GM23248 (cell line): ENCODE measurements around the gene MAMDC2. TPM values are rescaled to one million over a fixed set of nuclear protein-coding genes. Genes with fewer than 3 reads are reported as not detected.
A peak's percentile ranks its signal among the peaks of the same experiment; 100 is the strongest.

Source experiments
- DNase-seq: peaks from one replicate; pipeline ENCODE4 v3.0.0-alpha.2; 2015
- H2AFZ ChIP-seq: fragments of 200-600 bp; sonication (generic); 2 replicates; pipeline ENCODE4 v1.6.1; 2016; ENCODE audit warnings: antibody characterized with exemption
- H3F3A ChIP-seq: fragments of 200-600 bp; sonication (generic); 2 replicates; pipeline ENCODE4 v1.6.1; 2016; ENCODE audit warnings: mild to moderate bottlenecking, antibody characterized with exemption, mixed run types; ENCODE audit not compliant: insufficient read depth
- H3K27ac ChIP-seq: fragments of 200-600 bp; sonication (generic); 2 replicates; pipeline ENCODE4 v1.5.1; 2016; ENCODE audit warnings: mild to moderate bottlenecking
- H3K27me3 ChIP-seq: fragments of 200-600 bp; sonication (generic); replicated peaks from 2 replicates; pipeline ENCODE4 v1.6.1; 2016; ENCODE audit warnings: mild to moderate bottlenecking; ENCODE audit not compliant: insufficient read depth
- H3K36me3 ChIP-seq: fragments of 200-600 bp; sonication (generic); 2 replicates; pipeline ENCODE4 v1.6.1; 2016; ENCODE audit warnings: low read depth, mild to moderate bottlenecking
- H3K4me1 ChIP-seq: fragments of 200-600 bp; sonication (generic); 2 replicates; pipeline ENCODE4 v1.6.1; 2016; ENCODE audit warnings: mild to moderate bottlenecking; ENCODE audit not compliant: insufficient read depth
- H3K4me2 ChIP-seq: fragments of 200-600 bp; sonication (generic); one replicate; pipeline ENCODE4 v1.6.1; 2016; ENCODE audit warnings: mild to moderate bottlenecking; ENCODE audit not compliant: unreplicated experiment
- H3K4me3 ChIP-seq: fragments of 200-600 bp; sonication (generic); 2 replicates; pipeline ENCODE4 v1.5.1; 2016; ENCODE audit warnings: mild to moderate bottlenecking
- H3K79me2 ChIP-seq: fragments of 200-600 bp; sonication (generic); 2 replicates; pipeline ENCODE4 v1.6.1; 2016; ENCODE audit warnings: mild to moderate bottlenecking; ENCODE audit not compliant: insufficient read depth
- H3K9ac ChIP-seq: fragments of 200-600 bp; sonication (generic); 2 replicates; pipeline ENCODE4 v1.6.1; 2016; ENCODE audit warnings: mild to moderate bottlenecking
- H3K9me2 ChIP-seq: fragments of 200-600 bp; sonication (generic); 2 replicates; pipeline ENCODE4 v1.6.1; 2016; ENCODE audit warnings: mixed run types, mild to moderate bottlenecking, moderate library complexity; ENCODE audit not compliant: insufficient read depth
- H3K9me3 ChIP-seq: fragments of 200-600 bp; sonication (generic); one replicate; pipeline ENCODE4 v1.6.1; 2017; ENCODE audit warnings: low read depth
- H4K20me1 ChIP-seq: fragments of 200-600 bp; sonication (generic); 2 replicates; pipeline ENCODE4 v1.6.0; 2016; ENCODE audit not compliant: insufficient read depth
- EZH2 ChIP-seq: fragments of 200-600 bp; sonication (generic); IDR thresholded peaks from 2 replicates; pipeline ENCODE4 v1.6.1; 2018; ENCODE audit warnings: antibody characterized with exemption, mild to moderate bottlenecking; ENCODE audit not compliant: insufficient read depth, poor library complexity, severe bottlenecking
- EZH2phosphoT487 ChIP-seq: fragments of 200-600 bp; sonication (generic); IDR thresholded peaks from 2 replicates; pipeline ENCODE4 v1.6.1; 2018; ENCODE audit warnings: antibody characterized with exemption, moderate library complexity, mild to moderate bottlenecking, low read depth; ENCODE audit not compliant: insufficient read depth
- WGBS, 2 experiments: methylation state at CpG; one replicate each; pipeline ENCODE4 v1.1.6; 2015 to 2017; ENCODE audit warnings: low lambda C conversion rate in 2 of 2, low coverage in 1 of 2; ENCODE audit errors: missing lambda C conversion rate in 2 of 2; 5-methylcytosine and 5-hydroxymethylcytosine counted together
- in situ Hi-C: fragments of 300-500 bp; cut with MboI; formaldehyde crosslinking; loops from 2 replicates; pipeline ENCODE4 v1.15.0; 2020
- polyA plus RNA-seq: library from polyadenylated mRNA; unstranded; fragments of >200 nt; fragmentation: Nextera tagmentation; extraction: Ambion mirVana; gene quantifications from 2 replicates; pipeline ENCODE4 v1.2.1, GENCODE V29; 2016
- total RNA-seq: library from RNA; depleted of rRNA; stranded (reverse); fragments of >200 nt; shearing (Covaris generic); gene quantifications from 2 replicates; pipeline ENCODE4 v1.2.3, GENCODE V29; 2014; rRNA removed

MAMDC2 gene, protein sequence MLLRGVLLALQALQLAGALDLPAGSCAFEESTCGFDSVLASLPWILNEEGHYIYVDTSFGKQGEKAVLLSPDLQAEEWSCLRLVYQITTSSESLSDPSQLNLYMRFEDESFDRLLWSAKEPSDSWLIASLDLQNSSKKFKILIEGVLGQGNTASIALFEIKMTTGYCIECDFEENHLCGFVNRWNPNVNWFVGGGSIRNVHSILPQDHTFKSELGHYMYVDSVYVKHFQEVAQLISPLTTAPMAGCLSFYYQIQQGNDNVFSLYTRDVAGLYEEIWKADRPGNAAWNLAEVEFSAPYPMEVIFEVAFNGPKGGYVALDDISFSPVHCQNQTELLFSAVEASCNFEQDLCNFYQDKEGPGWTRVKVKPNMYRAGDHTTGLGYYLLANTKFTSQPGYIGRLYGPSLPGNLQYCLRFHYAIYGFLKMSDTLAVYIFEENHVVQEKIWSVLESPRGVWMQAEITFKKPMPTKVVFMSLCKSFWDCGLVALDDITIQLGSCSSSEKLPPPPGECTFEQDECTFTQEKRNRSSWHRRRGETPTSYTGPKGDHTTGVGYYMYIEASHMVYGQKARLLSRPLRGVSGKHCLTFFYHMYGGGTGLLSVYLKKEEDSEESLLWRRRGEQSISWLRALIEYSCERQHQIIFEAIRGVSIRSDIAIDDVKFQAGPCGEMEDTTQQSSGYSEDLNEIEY
- total RNA-seq (not detected in 2 replicates), polyA plus RNA-seq (0.45 and 0.53 TPM in 2 replicates)

DNA sequence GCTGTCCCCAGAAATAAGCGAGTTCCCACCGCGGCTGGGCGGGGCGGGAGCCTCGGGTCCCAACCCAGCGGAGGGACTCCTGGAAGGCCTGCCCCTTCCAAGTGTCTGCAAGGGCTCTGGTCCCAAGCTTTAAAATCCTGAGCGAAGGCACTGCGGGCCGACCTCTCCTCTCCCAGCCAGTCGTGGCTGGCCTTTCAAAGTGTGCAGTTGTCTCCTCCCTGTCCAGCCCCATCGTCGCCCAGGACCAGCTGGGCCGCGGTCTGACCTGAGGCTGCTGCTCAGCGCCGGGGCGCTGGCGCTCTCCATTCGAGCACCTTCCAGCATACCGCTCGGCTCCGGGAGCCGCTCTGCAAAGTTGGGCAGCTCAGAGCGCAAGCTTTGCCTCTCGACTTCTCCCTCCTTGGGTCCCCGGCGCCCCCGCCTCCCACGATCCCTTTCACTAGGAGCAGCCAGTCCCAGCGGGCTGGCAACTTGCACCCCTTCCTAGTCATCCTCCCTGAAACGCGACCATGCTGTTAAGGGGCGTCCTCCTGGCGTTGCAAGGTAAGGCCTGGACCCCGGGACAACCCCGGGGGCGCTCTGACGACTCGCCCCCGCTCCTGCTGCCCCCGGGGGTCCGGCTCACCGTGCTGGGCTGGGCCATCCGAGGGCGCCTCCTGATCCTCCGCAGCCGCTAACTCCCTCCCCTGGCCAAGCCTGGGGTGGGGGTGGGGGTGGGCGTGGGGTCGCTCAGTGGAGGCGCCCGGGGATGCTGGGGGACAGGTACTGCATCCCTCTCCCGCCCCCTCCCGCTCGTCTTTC, at the start of gene MAMDC2:
MAMDC2 (plus strand) TSS at position 160 of the 801 bp plus-strand sequence; CDS start at position 510, 350 bp downstream.
- Histone ChIP-seq H3K9me3 (no peaks in the 10 kb centered on the region), H3K9ac (no peak within 1 kb of the TSS), H2AFZ (peak within 1 kb of the TSS; percentile 70), H3K36me3 (no peaks in the 10 kb centered on the region), H3F3A (no peaks in the 10 kb centered on the region), H3K27ac (no peak within 1 kb of the TSS), H3K4me3 (peak within 1 kb of the TSS; percentile 77), H3K4me1 (peaks cover 11% of the 10 kb centered on the region; the same call in 1 of the 2 replicates), H3K4me2 (peak within 1 kb of the TSS; percentile 93), H3K9me2 (no peaks in the 10 kb centered on the region), H3K27me3 (peaks cover 50% of the 10 kb centered on the region), H3K79me2 (no peaks in the 10 kb centered on the region), H4K20me1 (no peaks in the 10 kb centered on the region)
- in situ Hi-C loops, result no loop called here
- TF ChIP-seq EZH2 (no peak), EZH2phosphoT487 (no peak)
- peak; percentile 70 for DNase-seq
- WGBS, 2 experiments, result 2 to 3% methylated on average over 42 to 49 of the region's 55 CpGs

GRCh38 chr9:69995846-69996245, 47.8 kb upstream of the MAMDC2 start:
- Histone ChIP-seq H4K20me1 (no peaks in the 10 kb centered on the region), H3K4me2 (no peak overlapping the region), H3K27me3 (peaks cover 9% of the 10 kb centered on the region; the same call in 1 of the 2 replicates), H3K79me2 (no peaks in the 10 kb centered on the region), H3K4me3 (no peak overlapping the region), H3K4me1 (no peaks in the 10 kb centered on the region), H2AFZ (no peak overlapping the region), H3K27ac (no peak overlapping the region), H3F3A (no peaks in the 10 kb centered on the region), H3K36me3 (no peaks in the 10 kb centered on the region), H3K9ac (no peak overlapping the region), H3K9me2 (no peaks in the 10 kb centered on the region), H3K9me3 (no peaks in the 10 kb centered on the region)
- WGBS, 2 experiments, result 92 to 100% methylated on average over 1 of the region's 1 CpG
- TF ChIP-seq EZH2phosphoT487 (no peak), EZH2 (no peak)
- in situ Hi-C loops, result no loop called here
- DNase-seq, result no peak

GRCh38 chr9:69996967-69997366, 46.7 kb upstream of the MAMDC2 start:
- Histone ChIP-seq H3K79me2 (no peaks in the 10 kb centered on the region), H2AFZ (no peak overlapping the region), H3K4me2 (no peak overlapping the region), H3K9ac (no peak overlapping the region), H3F3A (no peaks in the 10 kb centered on the region), H3K4me1 (no peaks in the 10 kb centered on the region), H4K20me1 (no peaks in the 10 kb centered on the region), H3K27ac (no peak overlapping the region), H3K9me2 (no peaks in the 10 kb centered on the region), H3K27me3 (peaks cover 6% of the 10 kb centered on the region; the same call in 1 of the 2 replicates), H3K4me3 (no peak overlapping the region), H3K9me3 (no peaks in the 10 kb centered on the region), H3K36me3 (no peaks in the 10 kb centered on the region)
- 24 to 40% methylated on average over 2 of the region's 2 CpGs for WGBS, 2 experiments
- TF ChIP-seq EZH2phosphoT487 (no peak), EZH2 (no peak)
- in situ Hi-C loops, result no loop called here
- DNase-seq, result no peak

- Histone ChIP-seq H3F3A (no peaks in the 10 kb centered on the region), H3K4me2 (no peak overlapping the region), H3K27me3 (peaks cover 2% of the 10 kb centered on the region; the same call in 1 of the 2 replicates), H3K9ac (no peak overlapping the region), H3K9me3 (no peaks in the 10 kb centered on the region), H3K4me1 (no peaks in the 10 kb centered on the region), H3K27ac (no peak overlapping the region), H3K36me3 (no peaks in the 10 kb centered on the region), H3K79me2 (no peaks in the 10 kb centered on the region), H3K9me2 (no peaks in the 10 kb centered on the region), H2AFZ (no peak overlapping the region), H3K4me3 (no peak overlapping the region), H4K20me1 (no peaks in the 10 kb centered on the region)
- no peak for DNase-seq
- in situ Hi-C loops, result no loop called here
- TF ChIP-seq EZH2phosphoT487 (no peak), EZH2 (no peak)
- 54 to 80% methylated on average over 2 of the region's 2 CpGs for WGBS, 2 experiments
Measured at GRCh38 chr9:69997524-69997923, 46.1 kb upstream of the MAMDC2 start.
